HCT116 (cell line): ENCODE measurements around the gene PIGH. TPM values are rescaled to one million over a fixed set of nuclear protein-coding genes. Genes with fewer than 3 reads are reported as not detected.

Source experiments
- ATAC-seq: fragments of 200-7000 bp; cut with Tn5 transposase; 2 replicates; pipeline ENCODE4 v1.9.1; 2020; ENCODE audit warnings: mild to moderate bottlenecking, moderate library complexity
- BruUV-seq: library from RNA; stranded (reverse); fragments of 400-500 nt; replicated peaks from 2 replicates; lab custom pipeline; 2021; lab: Mats Ljungman, UMichigan
- CTCF ChIA-PET: fragments of 300-600 bp; sonication (Branson Sonifier 250); formaldehyde crosslinking; loops from one replicate; lab custom pipeline; 2021; ENCODE audit warnings: antibody characterized with exemption; lab: Charles Lee
- POLR2A ChIA-PET: fragments of 300-600, 350-600 bp; sonication (Branson Sonifier 250); formaldehyde crosslinking; loops from one replicate; lab custom pipeline; 2021; ENCODE audit warnings: antibody characterized with exemption; lab: Charles Lee
- RAD21 ChIA-PET, 2 experiments: fragments of 300-600 bp; sonication (Branson Sonifier 250); formaldehyde crosslinking; loops; one replicate each; lab custom pipeline; 2023; ENCODE audit warnings: low total read pairs in 2 of 2; ENCODE audit not compliant: uncharacterized antibody in 2 of 2, unreplicated experiment in 2 of 2, low non-redundant PET in 1 of 2; lab: Charles Lee
- DNase-seq: peaks from one replicate; pipeline ENCODE4 v3.0.0-alpha.2; 2010; ENCODE audit warnings: low read depth, low spot score
- H2AFZ ChIP-seq: fragments of 200-600 bp; shearing (Covaris generic), sonication (generic); 2 replicates; pipeline ENCODE4 v1.6.1; 2017; ENCODE audit warnings: low read depth, mixed run types, mixed read lengths, antibody characterized with exemption, low read length; ENCODE audit not compliant: poor library complexity, severe bottlenecking
- H3K27ac ChIP-seq: 2 replicates; pipeline ENCODE4 v1.5.1; 2012; ENCODE audit warnings: low read depth, low read length
- H3K27me3 ChIP-seq: fragments of 200-600 bp; sonication (generic); 2 replicates; pipeline ENCODE4 v1.6.1; 2016; ENCODE audit warnings: mixed run types, low read length, mixed read lengths; ENCODE audit not compliant: insufficient read depth
- H3K36me3 ChIP-seq, 2 experiments: fragments of 200-500 bp in 1 of 2; fragments of 200-600 bp in 1 of 2; sonication (Bioruptor generic) in 1 of 2; sonication (generic) in 1 of 2; 2 replicates each; pipeline versions ENCODE4 v1.5.1 to v1.6.1; 2014 to 2016; ENCODE audit warnings: low read length in 2 of 2, inconsistent platforms in 1 of 2, mixed read lengths in 1 of 2, mixed run types in 1 of 2; ENCODE audit not compliant: insufficient read depth in 2 of 2, control insufficient read depth in 1 of 2
- H3K4me1 ChIP-seq, 2 experiments: fragments of 200-600 bp in 1 of 2; sonication (generic) in 1 of 2; 2 replicates each; pipeline versions ENCODE4 v1.5.1 to v1.6.1; 2012 to 2017; ENCODE audit warnings: low read length in 2 of 2, inconsistent platforms in 1 of 2, mild to moderate bottlenecking in 1 of 2, mixed read lengths in 1 of 2, mixed run types in 1 of 2, moderate library complexity in 1 of 2; ENCODE audit not compliant: insufficient read depth in 2 of 2, control insufficient read depth in 1 of 2
- H3K4me2 ChIP-seq: fragments of 200-600 bp; sonication (generic); 2 replicates; pipeline ENCODE4 v1.6.1; 2017; ENCODE audit warnings: mixed run types, low read length, mixed read lengths
- H3K4me3 ChIP-seq, 2 experiments: fragments of 200-600 bp in 1 of 2; sonication (generic) in 1 of 2; replicated peaks in 1 of 2; 2 replicates each; pipeline ENCODE4 v1.5.1; 2011 to 2016; ENCODE audit warnings: low read length in 2 of 2, control low read depth in 1 of 2, low read depth in 1 of 2, mild to moderate bottlenecking in 1 of 2, mixed read lengths in 1 of 2, mixed run types in 1 of 2
- H3K79me2 ChIP-seq: fragments of 200-600 bp; sonication (generic); 2 replicates; pipeline ENCODE4 v1.6.1; 2017; ENCODE audit warnings: mild to moderate bottlenecking, mixed run types, low read length, moderate library complexity, mixed read lengths; ENCODE audit not compliant: insufficient read depth
- H3K9ac ChIP-seq: fragments of 200-600 bp; sonication (generic); 2 replicates; pipeline ENCODE4 v1.6.1; 2016; ENCODE audit warnings: low read length, mixed read lengths
- H3K9me2 ChIP-seq: fragments of 200-600 bp; sonication (generic), shearing (Covaris generic); 2 replicates; pipeline ENCODE4 v1.6.1; 2017; ENCODE audit warnings: mixed run types, mild to moderate bottlenecking, moderate library complexity; ENCODE audit not compliant: insufficient read depth
- H3K9me3 ChIP-seq, 2 experiments: fragments of 200-500 bp in 1 of 2; fragments of 200-600 bp in 1 of 2; sonication (Bioruptor generic) in 1 of 2; sonication (generic) in 1 of 2; 2 replicates each; pipeline ENCODE4 v1.6.1; 2014 to 2017; ENCODE audit warnings: low read length in 2 of 2, mixed read lengths in 2 of 2, inconsistent platforms in 1 of 2, low read depth in 1 of 2, mild to moderate bottlenecking in 1 of 2, mixed run types in 1 of 2, moderate library complexity in 1 of 2; ENCODE audit not compliant: control insufficient read depth in 1 of 2, insufficient read depth in 1 of 2
- H4K20me1 ChIP-seq: fragments of 200-600 bp; sonication (generic), shearing (Covaris generic); 2 replicates; pipeline ENCODE4 v1.6.1; 2017; ENCODE audit warnings: mixed run types, mild to moderate bottlenecking, moderate library complexity; ENCODE audit not compliant: insufficient read depth
- CEBPB ChIP-seq: IDR thresholded peaks from 2 replicates; pipeline ENCODE4 v1.6.1; 2012; ENCODE audit warnings: low read depth
- ELF1 ChIP-seq: IDR thresholded peaks from 2 replicates; pipeline ENCODE4 v1.6.1; 2012; ENCODE audit warnings: low read depth, borderline replicate concordance
- EZH2phosphoT487 ChIP-seq: fragments of 200-600 bp; IDR thresholded peaks from 2 replicates; pipeline ENCODE4 v1.6.1; 2018; ENCODE audit warnings: antibody characterized with exemption, borderline replicate concordance
- JUND ChIP-seq: IDR thresholded peaks from 2 replicates; pipeline ENCODE4 v1.6.1; 2012
- POLR2A ChIP-seq: IDR thresholded peaks from 2 replicates; pipeline ENCODE4 v1.7.0; 2011; ENCODE audit warnings: borderline replicate concordance; ENCODE audit not compliant: insufficient read depth, insufficient read length; ENCODE audit errors: extremely low read depth
- POLR2AphosphoS5 ChIP-seq: IDR thresholded peaks from 2 replicates; pipeline ENCODE4 v1.6.1; 2011; ENCODE audit warnings: mild to moderate bottlenecking, low read depth, low read length, moderate library complexity
- ZNF274 ChIP-seq: fragments of 200-500 bp; sonication (Bioruptor generic); IDR thresholded peaks from 2 replicates; pipeline ENCODE4 v1.6.1; 2014; ENCODE audit warnings: mild to moderate bottlenecking, low read depth, low read length, inconsistent platforms
- intact Hi-C: fragments of 100-400 bp; cut with micrococcal nuclease; formaldehyde crosslinking; loops from 2 replicates; pipeline ENCODE4 v1.10.0; 2022
- total RNA-seq: library from RNA; stranded (reverse); gene quantifications from one replicate; pipeline ENCODE4 v1.2.1, GENCODE V29; 2021; ENCODE audit not compliant: unreplicated experiment

PIGH gene
- total RNA-seq, 1 experiment from 2014 or later: 20.9 TPM

GRCh38 chr14:67573228-67574010, 26.6 kb downstream of the PIGH start:
- H3K4me3 ChIP-seq: no peak overlapping the region
- intact Hi-C loops: no loop called here
- no peaks in the 10 kb centered on the region for H3K9me3 ChIP-seq
- 0 out of 4 replicates have a peak, but pooled peaks cover 0 to 4% of the 10 kb centered on the region in 2 experiments for H3K36me3 ChIP-seq
- RAD21 ChIA-PET: no interaction called here
- no peak overlapping the region for H2AFZ ChIP-seq
- no peaks in the 10 kb centered on the region for H3K79me2 ChIP-seq
- TF ChIP-seq ZNF274 (no peak), ELF1 (no peak), POLR2AphosphoS5 (no peak), POLR2A (no peak), EZH2phosphoT487 (no peak)
- DNase-seq (no peak), ATAC-seq (no peak)
- H3K27ac ChIP-seq: no peak overlapping the region
- no peak overlapping the region for H3K9ac ChIP-seq
- no peaks in the 10 kb centered on the region for H3K9me2 ChIP-seq
- no peaks in the 10 kb centered on the region for H3K27me3 ChIP-seq
- POLR2A ChIA-PET: no interaction called here
- BruUV-seq: no TSS peak
- peaks cover 0 to 4% of the 10 kb centered on the region in 2 experiments; a peak in 1 of 4 replicates for H3K4me1 ChIP-seq
- CTCF ChIA-PET: interaction anchor here (0.6 kb wide), 1 partner anchor 18 kb away, joined by 3 read pairs; no protein-coding TSS in a partner anchor
- H4K20me1 ChIP-seq: no peaks in the 10 kb centered on the region
- no peak overlapping the region for H3K4me2 ChIP-seq

- Histone ChIP-seq H3K4me3 (no peak overlapping the region), H3K9me3 (no peaks in the 10 kb centered on the region), H2AFZ (no peak overlapping the region), H4K20me1 (no peaks in the 10 kb centered on the region), H3K27ac (no peak overlapping the region), H3K36me3 (0 out of 4 replicates have a peak, but pooled peaks cover 0 to 4% of the 10 kb centered on the region in 2 experiments), H3K9ac (no peak overlapping the region), H3K9me2 (no peaks in the 10 kb centered on the region), H3K27me3 (no peaks in the 10 kb centered on the region), H3K79me2 (no peaks in the 10 kb centered on the region), H3K4me2 (no peak overlapping the region), H3K4me1 (peaks cover 0 to 4% of the 10 kb centered on the region in 2 experiments; a peak in 1 of 4 replicates)
- RAD21 ChIA-PET: interaction anchor here in 1 of 2 experiments (2.4 kb wide), 1 partner anchor 145 kb away, joined by 29 read pairs; no protein-coding TSS in a partner anchor
- ATAC-seq (no peak), DNase-seq (no peak)
- BruUV-seq: no TSS peak
- no peak for TF ChIP-seq POLR2A
- TF ChIP-seq CEBPB: no peak
- no peak for TF ChIP-seq JUND
- intact Hi-C loops: no loop called here
- POLR2A ChIA-PET: no interaction called here
- CTCF ChIA-PET: interaction anchor here (1.1 to 3.5 kb wide), 5 partner anchors 10 to 146 kb away, joined by 5 to 78 read pairs (median 13); partner anchors contain the start of gene PIGH
Observed at GRCh38 chr14:67572608-67573007, 27.5 kb downstream of the PIGH start.
